Glomerular visceral epithelial cell (primary cell): Measurements from ENCODE around the gene OSBPL8.
"Not testable (repeated sequence)": the region's sequence is repeated elsewhere in the genome, so short reads cannot be mapped to it uniquely, and the experiment has no call there.

ENCODE experiments used
- DNase-seq: peaks from one replicate; pipeline ENCODE4 v3.0.0-alpha.2; 2016; ENCODE audit errors: extremely low spot score

OSBPL8 gene

GRCh38 chr12:76364131-76364530 is 195.4 kb downstream of the OSBPL8 start:
- not testable (repeated sequence) for DNase-seq

- no peak for DNase-seq
These were observed 199.3 kb downstream of the OSBPL8 start for GRCh38 chr12:76360316-76360715.

- no peak for DNase-seq
These were observed 203.5 kb downstream of the OSBPL8 start for GRCh38 chr12:76356071-76356470.

GRCh38 chr12:76348079-76348901 is 211.3 kb downstream of the OSBPL8 start, which contains the start of gene BBS10:
Gene BBS10, minus strand, starts transcription at chr12:76348415. Its CDS starts 57 bp downstream, at chr12:76348358.
- peak; percentile 92 for DNase-seq

- peak; percentile 66 for DNase-seq
These were observed 212.7 kb downstream of the OSBPL8 start for GRCh38 chr12:76346798-76347420.

GRCh38 chr12:76346236-76346635 is 213.3 kb downstream of the OSBPL8 start:
- no peak for DNase-seq

GRCh38 chr12:76345569-76345968 is 214.0 kb downstream of the OSBPL8 start:
- no peak for DNase-seq

- DNase-seq, result no peak
These were observed 218.0 kb downstream of the OSBPL8 start for GRCh38 chr12:76341436-76342030.

GRCh38 chr12:76340680-76341435 is 218.7 kb downstream of the OSBPL8 start:
- DNase-seq, result no peak

GRCh38 chr12:76337583-76337982 is 222.0 kb downstream of the OSBPL8 start:
- DNase-seq, result no peak

GRCh38 chr12:76332606-76333005 is 227.0 kb downstream of the OSBPL8 start:
- DNase-seq, result no peak

- no peak for DNase-seq
These were observed 230.0 kb downstream of the OSBPL8 start for GRCh38 chr12:76329606-76330005.

GRCh38 chr12:76329159-76329558 is 230.4 kb downstream of the OSBPL8 start:
- peak; percentile 61 for DNase-seq

GRCh38 chr12:76319595-76320319 is 239.8 kb downstream of the OSBPL8 start:
- not testable (repeated sequence) for DNase-seq

GRCh38 chr12:76318773-76319594 is 240.6 kb downstream of the OSBPL8 start:
- DNase-seq, result no peak

- no peak for DNase-seq
These were observed 241.6 kb downstream of the OSBPL8 start for GRCh38 chr12:76317976-76318375.

GRCh38 chr12:76316468-76316867 is 243.1 kb downstream of the OSBPL8 start:
- DNase-seq, result no peak

- no peak for DNase-seq
These were observed 246.3 kb downstream of the OSBPL8 start for GRCh38 chr12:76313299-76313698.

GRCh38 chr12:76312315-76312714 is 247.3 kb downstream of the OSBPL8 start:
- no peak for DNase-seq

- no peak for DNase-seq
These were observed 247.8 kb downstream of the OSBPL8 start for GRCh38 chr12:76311796-76312195.
